IMR-90 (cell line): ENCODE data around the gene FKRP. TPM values are rescaled to one million over a fixed set of nuclear protein-coding genes. Genes with fewer than 3 reads are reported as not detected.
A peak's percentile ranks its signal among the peaks of the same experiment; 100 is the strongest.

Source experiments
- ATAC-seq: fragments of 200-7000 bp; cut with Tn5 transposase; 2 replicates; pipeline ENCODE4 v1.9.1; 2020; ENCODE audit warnings: low read depth, mild to moderate bottlenecking, moderate library complexity
- Bru-seq: library from RNA; stranded (reverse); fragments of 400-500 nt; gene quantifications from one replicate; lab custom pipeline; 2021; lab: Mats Ljungman, UMichigan
- BruChase-seq, 2 experiments: library from RNA; stranded (reverse); fragments of 400-500 nt; gene quantifications; one replicate each; lab custom pipeline; 2021; lab: Mats Ljungman, UMichigan
- BruUV-seq: library from RNA; stranded (reverse); fragments of 400-500 nt; replicated peaks from 2 replicates; lab custom pipeline; 2021; lab: Mats Ljungman, UMichigan
- CTCF ChIA-PET: fragments of 300-600 bp; formaldehyde crosslinking; extraction: SDS; loops from one replicate; lab custom pipeline; 2021; ENCODE audit warnings: antibody characterized with exemption; lab: Yijun Ruan, JAX
- POLR2A ChIA-PET: fragments of 300-600 bp; sonication (Branson Sonifier 250); formaldehyde crosslinking; loops from one replicate; lab custom pipeline; 2022; ENCODE audit warnings: antibody characterized with exemption; ENCODE audit not compliant: unreplicated experiment; lab: Charles Lee
- DNase-seq: peaks from one replicate; pipeline ENCODE4 v3.0.0; 2013
- H2AFZ ChIP-seq: replicated peaks from 2 replicates; pipeline ENCODE3; 2013; ENCODE audit warnings: low read length, mild to moderate bottlenecking; ENCODE audit not compliant: poor library complexity
- H2AK5ac ChIP-seq: 2 replicates; pipeline ENCODE4 v1.6.1; 2013; ENCODE audit warnings: low read depth, low read length, inconsistent platforms
- H2AK9ac ChIP-seq: replicated peaks from 2 replicates; pipeline ENCODE3; 2013; ENCODE audit warnings: mild to moderate bottlenecking, low read depth, low read length, moderate library complexity; ENCODE audit not compliant: poor library complexity
- H2BK120ac ChIP-seq: 2 replicates; pipeline ENCODE4 v1.6.1; 2013; ENCODE audit warnings: low read depth, low read length, inconsistent platforms
- H2BK15ac ChIP-seq: 3 replicates; pipeline ENCODE4 v1.6.1; 2013; ENCODE audit warnings: low read depth, low read length, inconsistent platforms
- H2BK20ac ChIP-seq: 2 replicates; pipeline ENCODE4 v1.6.1; 2013; ENCODE audit warnings: low read depth, mild to moderate bottlenecking, inconsistent platforms, low read length, moderate library complexity
- H2BK5ac ChIP-seq: 2 replicates; pipeline ENCODE4 v1.6.1; 2013; ENCODE audit warnings: mild to moderate bottlenecking, low read depth, low read length, inconsistent platforms; ENCODE audit not compliant: poor library complexity, severe bottlenecking
- H3K14ac ChIP-seq: replicated peaks from 2 replicates; pipeline ENCODE4 v1.6.1; 2013; ENCODE audit warnings: low read depth, low read length, inconsistent platforms
- H3K18ac ChIP-seq: 2 replicates; pipeline ENCODE4 v1.6.1; 2013; ENCODE audit warnings: low read depth, low read length, control low read depth
- H3K23ac ChIP-seq: 2 replicates; pipeline ENCODE4 v1.6.1; 2013; ENCODE audit warnings: low read depth, low read length, inconsistent platforms
- H3K27ac ChIP-seq: 2 replicates; pipeline ENCODE4 v1.5.1; 2013; ENCODE audit warnings: mild to moderate bottlenecking, control low read depth, low read length; ENCODE audit not compliant: insufficient read depth
- H3K27me3 ChIP-seq: 2 replicates; pipeline ENCODE4 v1.6.1; 2013; ENCODE audit warnings: low read length; ENCODE audit not compliant: control insufficient read depth, insufficient read depth
- H3K36me3 ChIP-seq: 2 replicates; pipeline ENCODE4 v1.6.1; 2013; ENCODE audit warnings: low read length, mixed read lengths; ENCODE audit not compliant: control insufficient read depth, insufficient read depth
- H3K4ac ChIP-seq: 2 replicates; pipeline ENCODE4 v1.6.1; 2013; ENCODE audit warnings: low read depth, low read length, inconsistent platforms
- H3K4me1 ChIP-seq: 2 replicates; pipeline ENCODE4 v1.6.1; 2013; ENCODE audit warnings: low read length, mixed read lengths; ENCODE audit not compliant: control insufficient read depth, insufficient read depth
- H3K4me2 ChIP-seq: 2 replicates; pipeline ENCODE4 v1.6.1; 2013; ENCODE audit warnings: low read depth, mild to moderate bottlenecking, control low read depth, low read length, moderate library complexity
- H3K4me3 ChIP-seq: 2 replicates; pipeline ENCODE4 v1.5.1; 2013; ENCODE audit warnings: low read depth, mild to moderate bottlenecking, control low read depth, low read length, moderate library complexity; ENCODE audit not compliant: insufficient read depth
- H3K56ac ChIP-seq: 2 replicates; pipeline ENCODE4 v1.6.1; 2013; ENCODE audit warnings: low read length, inconsistent platforms; ENCODE audit not compliant: insufficient read depth; ENCODE audit errors: extremely low read depth
- H3K79me1 ChIP-seq, 2 experiments: 2 replicates each; pipeline ENCODE4 v1.6.1; 2013; ENCODE audit warnings: low read length in 2 of 2, inconsistent platforms in 1 of 2, low read depth in 1 of 2
- H3K9ac ChIP-seq: 2 replicates; pipeline ENCODE4 v1.6.1; 2013; ENCODE audit warnings: low read depth, low read length, control low read depth
- H3K9me1 ChIP-seq: 2 replicates; pipeline ENCODE4 v1.6.1; 2013; ENCODE audit warnings: low read length, inconsistent platforms; ENCODE audit not compliant: insufficient read depth
- H3K9me3 ChIP-seq: 2 replicates; pipeline ENCODE4 v1.6.1; 2013; ENCODE audit warnings: low read length; ENCODE audit not compliant: control insufficient read depth, insufficient read depth
- H4K20me1 ChIP-seq: 2 replicates; pipeline ENCODE4 v1.6.1; 2013; ENCODE audit warnings: low read length, inconsistent platforms; ENCODE audit not compliant: insufficient read depth
- H4K5ac ChIP-seq: 2 replicates; pipeline ENCODE4 v1.6.1; 2013; ENCODE audit warnings: mild to moderate bottlenecking, low read depth, low read length, control low read depth
- H4K8ac ChIP-seq, 2 experiments: 2 replicates each; pipeline ENCODE4 v1.6.1; 2013; ENCODE audit warnings: low read depth in 2 of 2, low read length in 2 of 2, control low read depth in 1 of 2, inconsistent platforms in 1 of 2
- H4K91ac ChIP-seq: 2 replicates; pipeline ENCODE4 v1.6.1; 2013; ENCODE audit warnings: low read depth, low read length, inconsistent platforms; ENCODE audit not compliant: insufficient read depth
- CHD1 ChIP-seq: IDR thresholded peaks from 2 replicates; pipeline ENCODE4 v1.6.1; 2012; ENCODE audit warnings: low read depth, low read length, improper control_type of control experiment
- ELK1 ChIP-seq: fragments of 150-350 bp; IDR thresholded peaks from 2 replicates; pipeline ENCODE4 v1.6.1; 2016; ENCODE audit warnings: low read depth, mild to moderate bottlenecking, low read length, moderate library complexity, borderline replicate concordance
- MAZ ChIP-seq: IDR thresholded peaks from 2 replicates; pipeline ENCODE4 v1.6.1; 2012; ENCODE audit warnings: low read depth, mild to moderate bottlenecking, low read length, improper control_type of control experiment, moderate library complexity, borderline replicate concordance
- MXI1 ChIP-seq: IDR thresholded peaks from 2 replicates; pipeline ENCODE4 v1.6.1; 2012; ENCODE audit warnings: low read depth, mild to moderate bottlenecking, low read length, moderate library complexity, borderline replicate concordance
- NFE2L2 ChIP-seq: fragments of 150-350 bp; IDR thresholded peaks from 2 replicates; pipeline ENCODE4 v1.6.1; 2016; ENCODE audit warnings: low read depth, mild to moderate bottlenecking, low read length
- POLR2A ChIP-seq: IDR thresholded peaks from 2 replicates; pipeline ENCODE4 v1.6.1; 2012; ENCODE audit warnings: mild to moderate bottlenecking, low read depth, low read length
- USF2 ChIP-seq: fragments of 150-350 bp; IDR thresholded peaks from 2 replicates; pipeline ENCODE4 v1.6.1; 2017; ENCODE audit warnings: mild to moderate bottlenecking, antibody characterized with exemption, low read length, low read depth
- WGBS, 2 experiments: methylation state at CpG; one replicate each; pipeline versions ENCODE4 v1.1.5 to v1.1.7; 2013; ENCODE audit warnings: missing lambda C conversion rate in 2 of 2; ENCODE audit not compliant: insufficient read length in 1 of 2; ENCODE audit errors: extremely low coverage in 2 of 2; 5-methylcytosine and 5-hydroxymethylcytosine counted together
- dilution Hi-C: fragments of 300-500 bp; cut with HindIII; formaldehyde crosslinking; loops from one replicate; pipeline ENCODE4 v1.14.3; 2018; ENCODE audit warnings: low sequenced_read_pairs; ENCODE audit not compliant: unreplicated experiment
- in situ Hi-C: fragments of 300-500 bp; cut with MboI; formaldehyde crosslinking; loops from 3 replicates; pipeline ENCODE4 v1.14.3; 2019; ENCODE audit warnings: low sequenced_read_pairs, inconsistent platforms, mixed read lengths
- intact Hi-C: fragments of 100-400 bp; cut with micrococcal nuclease; formaldehyde crosslinking; loops from 2 replicates; pipeline ENCODE4 v1.10.0; 2022
- long read RNA-seq: library from polyadenylated mRNA; unstranded; transcript quantifications from one replicate; pipeline ENCODE4 v2.0.0, GENCODE V29; 2021; ENCODE audit not compliant: unreplicated experiment
- polyA plus RNA-seq, 3 experiments: library from polyadenylated mRNA; depleted of rRNA; stranded (reverse); fragments of >200 nt; gene quantifications; 2 replicates each; pipeline ENCODE4 v1.2.3, GENCODE V29; 2012; ENCODE audit warnings: low replicate concordance in 1 of 3
- total RNA-seq: library from RNA; depleted of rRNA; stranded (reverse); fragments of >200 nt; gene quantifications from 2 replicates; pipeline ENCODE4 v1.2.3, GENCODE V29; 2012; rRNA removed

The FKRP gene
- total RNA-seq: 5.8 and 6.1 TPM in 2 replicates
- polyA plus RNA-seq (2012; rRNA removed): 25.3 and 28.5 TPM in 2 replicates
- polyA plus RNA-seq (2012; cell fraction: cytosol; rRNA removed): 22.3 and 36.1 TPM in 2 replicates
- 50.3 and 64.5 TPM in 2 replicates for polyA plus RNA-seq (2012; cell fraction: nucleus; rRNA removed; ENCODE audit: low replicate concordance)
- Bru-seq, nascent RNA: percentile 75 among the genes with signal in this experiment
- BruChase-seq, experiment 1, labeled RNA remaining after a 6-hour chase: percentile 84 among the genes with signal in this experiment
- percentile 78 among the genes with signal in this experiment for BruChase-seq, experiment 2, labeled RNA remaining after a 2-hour chase
- long read RNA-seq, partial matches to known transcripts: 19 of 27 reads
- long read RNA-seq, other reads (novel, unspliced or antisense): 2 of 27 reads

GRCh38 chr19:46745521-46746280, at the start of gene FKRP:
TSS of gene FKRP (plus strand) at chr19:46746057. CDS start at chr19:46755451, 9,394 bp downstream.
- Histone ChIP-seq H3K9me3 (no peaks in the 10 kb centered on the region), H2AFZ (peak within 1 kb of the TSS; percentile 98), H3K9me1 (peaks cover 17% of the 10 kb centered on the region), H2BK120ac (peak within 1 kb of the TSS; percentile 57), H4K5ac (peak within 1 kb of the TSS; percentile 65), H4K8ac (peak within 1 kb of the TSS; percentile 61 to 95; a peak in 3 of 4 replicates), H2AK9ac (peak within 1 kb of the TSS; percentile 97), H3K56ac (peak within 1 kb of the TSS; percentile 71), H4K20me1 (peaks cover 51% of the 10 kb centered on the region), H2AK5ac (peak within 1 kb of the TSS; percentile 96), H3K4ac (peak within 1 kb of the TSS; percentile 92), H3K4me2 (peak within 1 kb of the TSS; percentile 98), H3K4me3 (peak within 1 kb of the TSS; percentile 98), H3K18ac (peak within 1 kb of the TSS; percentile 68; the same call in 1 of the 2 replicates), H3K27me3 (no peaks in the 10 kb centered on the region), H2BK5ac (peak within 1 kb of the TSS; percentile 86), H3K36me3 (peaks cover 16% of the 10 kb centered on the region), H3K9ac (peak within 1 kb of the TSS; percentile 97), H2BK20ac (no peak within 1 kb of the TSS; the same call in 1 of the 2 replicates), H3K14ac (peak within 1 kb of the TSS; percentile 92), H3K23ac (peak within 1 kb of the TSS; percentile 99), H3K27ac (peak within 1 kb of the TSS; percentile 78), H4K91ac (peak within 1 kb of the TSS; percentile 80), H3K79me1 (peaks cover 9 to 66% of the 10 kb centered on the region in 2 experiments), H3K4me1 (peaks cover 10% of the 10 kb centered on the region), H2BK15ac (no peak within 1 kb of the TSS)
- TF ChIP-seq NFE2L2 (no peak), MXI1 (peak; percentile 41; the same call in 1 of the 2 replicates), ELK1 (no peak), USF2 (no peak), POLR2A (no peak), MAZ (0 out of 2 replicates have a peak, but pooled peaks have one; percentile 23), CHD1 (no peak)
- ChIA-PET CTCF (no interaction called here), POLR2A (no interaction called here)
- dilution Hi-C loops: no loop called here
- no TSS peak for BruUV-seq
- DNase-seq (no peak), ATAC-seq (peak; percentile 82)
- 0% methylated on average over 23 of the region's 68 CpGs; no CpG with 5 or more reads in 1 of the 2 experiments for WGBS, 2 experiments
- in situ Hi-C loops: no loop called here
- intact Hi-C loops: loop anchor here (5.0 to 10.0 kb wide), 2 partner anchors 131 to 218 kb away; no protein-coding TSS in a partner anchor
